HL-60/S4 treated with phorbol 12-myristate 13-acetate at 8.2 ng/mL for 4 days and 3 days (cell line): ENCODE data around the gene RFT1.

Source experiments
- in situ Hi-C: fragments of 300-500 bp; cut with MboI; formaldehyde crosslinking; loops from 2 replicates; pipeline ENCODE4 v1.15.0; 2022; ENCODE audit warnings: low sequenced_read_pairs

Gene RFT1

GRCh38 chr3:53044371-53044710 is 85.9 kb downstream of the RFT1 start:
- in situ Hi-C loops = no loop called here

- in situ Hi-C loops = no loop called here
Measured at GRCh38 chr3:53043738-53044137, 86.5 kb downstream of the RFT1 start.

- in situ Hi-C loops = no loop called here
Measured at GRCh38 chr3:53042651-53043050, 87.6 kb downstream of the RFT1 start.

- in situ Hi-C loops = no loop called here
Measured at GRCh38 chr3:53040351-53040820, 89.8 kb downstream of the RFT1 start.

GRCh38 chr3:53039376-53039752 is 90.9 kb downstream of the RFT1 start:
- in situ Hi-C loops = no loop called here

GRCh38 chr3:53038679-53039375 is 91.4 kb downstream of the RFT1 start:
- in situ Hi-C loops = no loop called here
